Urinary bladder (tissue), 4 donors: ENCODE measurements around the gene LAP3. TPM values are rescaled to one million over a fixed set of nuclear protein-coding genes. Genes with fewer than 3 reads are reported as not detected.

Experiments
- DNase-seq: peaks from one replicate; pipeline ENCODE4 v3.0.0-alpha.2; 2015; ENCODE audit errors: extremely low spot score
- H3K27ac ChIP-seq: one replicate; pipeline ENCODE4 v1.5.1; 2013; ENCODE audit warnings: low read depth, mild to moderate bottlenecking, moderate library complexity
- H3K36me3 ChIP-seq: one replicate; pipeline ENCODE4 v1.6.1; 2013; ENCODE audit warnings: mild to moderate bottlenecking, moderate library complexity; ENCODE audit not compliant: insufficient read depth
- H3K4me1 ChIP-seq: one replicate; pipeline ENCODE4 v1.6.1; 2013; ENCODE audit warnings: mild to moderate bottlenecking, moderate library complexity; ENCODE audit not compliant: insufficient read depth
- H3K4me3 ChIP-seq: one replicate; pipeline ENCODE4 v1.5.1; 2013; ENCODE audit warnings: low read depth, low read length
- WGBS: extraction: QIAGEN DNeasy Blood & Tissue Kit; methylation state at CpG from one replicate; pipeline ENCODE4 v1.1.7; 2013; 5-methylcytosine and 5-hydroxymethylcytosine counted together
- polyA plus RNA-seq: library from polyadenylated mRNA; stranded (reverse); fragments of 200-250 nt; gene quantifications from one replicate; pipeline ENCODE4 v1.2.3, GENCODE V29; 2013
- total RNA-seq: library from RNA; depleted of rRNA; stranded (reverse); fragments of >200 nt; gene quantifications from one replicate; pipeline ENCODE4 v1.2.3, GENCODE V29; 2014
- donor health status: healthy with polysubstance abuse.
- donor health status: healthy.

The LAP3 gene
- total and polyA plus RNA-seq, 2 donors, result 75.8 to 93.7 TPM

- 76% methylated on average over 3 of the region's 3 CpGs for WGBS
- Histone ChIP-seq H3K4me3 (no peak overlapping the region), H3K36me3 (no peaks in the 10 kb centered on the region), H3K4me1 (no peaks in the 10 kb centered on the region), H3K27ac (no peak overlapping the region)
- DNase-seq, result no peak
Observed at GRCh38 chr4:17646693-17647092, 69.7 kb downstream of the LAP3 start.

- Histone ChIP-seq H3K27ac (no peak overlapping the region), H3K4me1 (no peaks in the 10 kb centered on the region), H3K4me3 (no peak overlapping the region), H3K36me3 (no peaks in the 10 kb centered on the region)
- WGBS, result 85% methylated on average over 9 of the region's 9 CpGs
- DNase-seq, result no peak
Observed at GRCh38 chr4:17647176-17647806, 70.3 kb downstream of the LAP3 start.

GRCh38 chr4:17647927-17648326, 70.9 kb downstream of the LAP3 start:
- Histone ChIP-seq H3K36me3 (no peaks in the 10 kb centered on the region), H3K4me3 (no peak overlapping the region), H3K27ac (no peak overlapping the region), H3K4me1 (no peaks in the 10 kb centered on the region)
- 84% methylated on average over 5 of the region's 5 CpGs for WGBS
- DNase-seq, result no peak

GRCh38 chr4:17650406-17650805, 73.4 kb downstream of the LAP3 start:
- 86% methylated on average over 2 of the region's 2 CpGs for WGBS
- Histone ChIP-seq H3K27ac (no peak overlapping the region), H3K4me1 (no peaks in the 10 kb centered on the region), H3K36me3 (no peaks in the 10 kb centered on the region), H3K4me3 (no peak overlapping the region)
- DNase-seq, result no peak

GRCh38 chr4:17654701-17655100, 77.7 kb downstream of the LAP3 start:
- no peak for DNase-seq
- no peaks in the 10 kb centered on the region for H3K36me3 ChIP-seq
- WGBS, result 81% methylated on average over 8 of the region's 8 CpGs
- H3K4me3 ChIP-seq, result no peak overlapping the region
- H3K4me1 ChIP-seq, result no peaks in the 10 kb centered on the region
- no peak overlapping the region for H3K27ac ChIP-seq

- WGBS, result 69% methylated on average over 1 of the region's 1 CpG
- Histone ChIP-seq H3K36me3 (no peaks in the 10 kb centered on the region), H3K4me3 (no peak overlapping the region), H3K27ac (no peak overlapping the region), H3K4me1 (no peaks in the 10 kb centered on the region)
- DNase-seq, result no peak
Observed at GRCh38 chr4:17657090-17657489, 80.1 kb downstream of the LAP3 start.

Other genes with a start within 250 kb of the LAP3 start
- gene QDPR, start 65.1 kb upstream of the LAP3 start, total RNA-seq, result 9.8 TPM
- gene QDPR, start 65.1 kb upstream of the LAP3 start, polyA plus RNA-seq, result 27.9 TPM
- gene CLRN2, start 62.0 kb upstream of the LAP3 start, total RNA-seq, result not detected
- not detected for gene CLRN2, start 62.0 kb upstream of the LAP3 start, polyA plus RNA-seq
- gene MED28, start 37.4 kb downstream of the LAP3 start, total RNA-seq, result 25.9 TPM
- 21.8 TPM for gene MED28, start 37.4 kb downstream of the LAP3 start, polyA plus RNA-seq
- gene FAM184B, start 204.4 kb downstream of the LAP3 start, total RNA-seq, result 0.11 TPM
- gene FAM184B, start 204.4 kb downstream of the LAP3 start, polyA plus RNA-seq, result 0.04 TPM
- 46.7 TPM for gene DCAF16, start 233.6 kb downstream of the LAP3 start, total RNA-seq
- 16.3 TPM for gene DCAF16, start 233.6 kb downstream of the LAP3 start, polyA plus RNA-seq
- 30.4 TPM for gene NCAPG, start 233.8 kb downstream of the LAP3 start, total RNA-seq
- gene NCAPG, start 233.8 kb downstream of the LAP3 start, polyA plus RNA-seq, result 0.15 TPM